ENCODE measurements around the gene PARG.
"Not testable (repeated sequence)": the region's sequence is repeated elsewhere in the genome, so short reads cannot be mapped to it uniquely, and the experiment has no call there.

PARG gene

DNA sequence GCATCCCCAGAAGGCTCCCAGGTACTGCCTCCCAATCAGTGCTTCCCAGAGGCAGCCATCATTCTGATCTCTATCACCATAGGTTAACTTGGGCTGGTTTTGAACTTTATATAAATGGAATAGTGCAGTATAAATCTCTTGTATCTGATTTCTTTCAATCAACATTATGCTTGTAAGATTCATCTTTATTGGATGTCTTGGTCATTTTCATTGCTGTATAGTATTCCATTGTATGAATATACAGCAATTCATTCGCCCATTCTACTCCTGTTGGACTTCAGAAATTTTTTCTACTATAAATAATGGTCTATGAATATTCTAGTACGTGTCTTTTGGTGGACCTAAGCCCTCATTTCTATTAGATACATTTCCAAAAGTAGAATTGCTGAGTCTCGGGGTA, 163.6 kb downstream of the PARG start:
- no peak overlapping the region for H3K4me3 ChIP-seq (replicated peaks; ENCODE audit: low read depth, low read length)

DNA sequence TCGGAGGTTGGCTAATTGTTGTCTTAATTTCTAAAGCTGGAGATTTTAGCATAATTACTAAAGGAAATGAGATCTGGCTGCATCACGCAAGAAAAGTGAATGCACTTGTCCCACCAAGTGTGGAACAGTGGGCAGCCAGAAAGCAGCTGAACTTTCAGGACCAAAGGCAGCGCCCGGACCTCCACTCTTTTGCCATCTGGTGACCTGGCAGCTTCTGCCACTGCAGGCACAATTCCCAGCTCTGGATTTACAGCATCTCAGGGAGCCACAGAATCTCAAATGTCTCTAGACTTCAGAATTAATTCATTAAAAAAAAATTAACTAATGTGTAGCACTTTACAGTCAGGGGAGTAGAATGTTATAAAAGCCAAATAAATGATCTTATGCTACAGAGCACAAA, 165.0 kb downstream of the PARG start:
- no peak for DNase-seq (ENCODE audit: low read depth)
- no peak overlapping the region for H3K4me3 ChIP-seq (replicated peaks; ENCODE audit: low read depth, low read length)
- TF ChIP-seq, protein P1, sequence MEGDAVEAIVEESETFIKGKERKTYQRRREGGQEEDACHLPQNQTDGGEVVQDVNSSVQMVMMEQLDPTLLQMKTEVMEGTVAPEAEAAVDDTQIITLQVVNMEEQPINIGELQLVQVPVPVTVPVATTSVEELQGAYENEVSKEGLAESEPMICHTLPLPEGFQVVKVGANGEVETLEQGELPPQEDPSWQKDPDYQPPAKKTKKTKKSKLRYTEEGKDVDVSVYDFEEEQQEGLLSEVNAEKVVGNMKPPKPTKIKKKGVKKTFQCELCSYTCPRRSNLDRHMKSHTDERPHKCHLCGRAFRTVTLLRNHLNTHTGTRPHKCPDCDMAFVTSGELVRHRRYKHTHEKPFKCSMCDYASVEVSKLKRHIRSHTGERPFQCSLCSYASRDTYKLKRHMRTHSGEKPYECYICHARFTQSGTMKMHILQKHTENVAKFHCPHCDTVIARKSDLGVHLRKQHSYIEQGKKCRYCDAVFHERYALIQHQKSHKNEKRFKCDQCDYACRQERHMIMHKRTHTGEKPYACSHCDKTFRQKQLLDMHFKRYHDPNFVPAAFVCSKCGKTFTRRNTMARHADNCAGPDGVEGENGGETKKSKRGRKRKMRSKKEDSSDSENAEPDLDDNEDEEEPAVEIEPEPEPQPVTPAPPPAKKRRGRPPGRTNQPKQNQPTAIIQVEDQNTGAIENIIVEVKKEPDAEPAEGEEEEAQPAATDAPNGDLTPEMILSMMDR (IDR thresholded peaks at IDR 0.05; ENCODE audit: low read length, missing control alignments) = no peak

More for the DNA sequence above, 163.6 kb downstream of the PARG start:
- TF ChIP-seq, protein P1 (IDR thresholded peaks at IDR 0.05; ENCODE audit: low read length, missing control alignments) = no peak
- no peak for DNase-seq (ENCODE audit: low read depth)

DNA sequence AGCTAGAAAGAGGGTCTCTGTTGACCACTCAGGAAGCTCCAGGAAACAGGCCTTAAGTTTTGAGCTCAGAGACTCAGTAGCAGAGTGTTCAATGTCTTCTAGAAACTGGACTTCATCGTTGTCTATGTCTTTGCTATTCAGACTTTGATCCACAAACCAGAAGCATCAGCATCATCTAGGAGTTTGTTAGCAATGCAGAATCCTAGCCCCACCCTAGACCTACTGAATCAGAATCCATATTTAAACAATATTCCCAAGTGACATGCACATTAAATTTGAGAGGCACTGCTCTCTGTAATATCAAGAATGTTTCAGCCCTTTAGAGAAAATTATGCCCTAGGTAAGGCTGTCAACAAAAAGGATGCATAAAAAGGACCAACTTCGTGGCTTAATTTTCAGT, 166.8 kb downstream of the PARG start:
- H3K4me3 ChIP-seq (replicated peaks; ENCODE audit: low read depth, low read length) = no peak overlapping the region
- DNase-seq (ENCODE audit: low read depth) = no peak
- TF ChIP-seq, protein P1 (IDR thresholded peaks at IDR 0.05; ENCODE audit: low read length, missing control alignments) = no peak

DNA sequence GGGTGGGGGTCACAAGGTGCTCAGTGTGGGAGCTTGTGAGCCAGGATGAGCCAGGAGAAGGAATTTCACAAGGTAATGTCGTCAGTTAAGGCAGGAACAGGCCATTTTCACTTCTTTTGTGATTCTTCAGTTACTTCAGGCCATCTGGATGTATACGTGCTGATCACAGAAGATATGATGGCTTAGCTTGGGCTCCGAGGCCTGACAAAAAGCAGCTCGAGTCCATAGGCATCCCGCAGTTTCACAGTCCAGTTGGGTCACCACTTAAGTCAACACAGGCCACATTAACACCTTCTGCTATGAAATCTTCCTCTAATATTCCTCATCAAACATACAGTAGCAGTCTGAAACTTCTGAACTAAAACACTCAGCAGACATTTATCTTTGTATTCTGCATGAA, 168.9 kb downstream of the PARG start:
- not testable (repeated sequence) for H3K4me3 ChIP-seq (replicated peaks; ENCODE audit: low read depth, low read length); DNase-seq (ENCODE audit: low read depth)

DNA sequence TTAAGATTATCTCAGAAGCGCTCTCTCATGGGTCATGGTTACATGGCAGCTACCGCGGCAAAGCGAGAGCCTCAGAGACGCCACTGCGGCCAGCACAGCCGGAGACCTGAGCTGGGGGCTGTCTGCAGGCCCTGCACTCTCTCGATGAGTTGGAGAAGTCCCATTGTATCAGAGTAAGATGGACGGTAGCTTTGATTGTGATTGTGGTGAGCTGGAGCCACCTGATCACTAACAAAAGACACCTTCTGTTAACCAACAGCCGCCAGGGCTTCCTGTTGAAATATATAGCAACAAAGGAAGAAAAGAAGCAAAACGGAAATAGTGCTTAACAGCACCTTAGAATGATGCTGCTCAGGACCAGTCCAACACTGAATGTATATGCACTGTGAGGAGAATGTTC, 170.8 kb downstream of the PARG start:
- not testable (repeated sequence) for H3K4me3 ChIP-seq (replicated peaks; ENCODE audit: low read depth, low read length); DNase-seq (ENCODE audit: low read depth)

DNA sequence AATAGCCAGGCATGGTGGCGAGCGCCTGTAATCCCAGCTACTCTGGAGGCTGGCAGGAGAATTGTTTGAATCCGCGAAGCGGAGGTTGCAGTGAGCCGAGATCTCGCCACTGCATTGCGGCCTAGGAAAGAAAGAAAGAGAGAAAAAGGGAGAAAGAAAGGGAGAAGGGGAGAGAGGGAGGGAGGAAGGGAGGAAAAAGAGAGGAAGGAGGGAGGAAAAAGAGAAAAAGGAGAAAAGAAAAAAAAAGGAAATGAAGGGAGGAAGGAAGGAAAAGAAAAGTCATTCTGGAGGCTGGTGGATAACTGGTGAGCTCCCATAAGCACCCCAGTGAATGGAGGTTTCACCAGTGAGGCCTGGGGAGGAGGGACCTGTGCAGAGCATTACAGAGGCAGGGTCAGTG, 172.1 kb downstream of the PARG start:
- DNase-seq (ENCODE audit: low read depth) = no peak
- TF ChIP-seq, protein P1 (IDR thresholded peaks at IDR 0.05; ENCODE audit: low read length, missing control alignments) = no peak
- no peak overlapping the region for H3K4me3 ChIP-seq (replicated peaks; ENCODE audit: low read depth, low read length)

DNA sequence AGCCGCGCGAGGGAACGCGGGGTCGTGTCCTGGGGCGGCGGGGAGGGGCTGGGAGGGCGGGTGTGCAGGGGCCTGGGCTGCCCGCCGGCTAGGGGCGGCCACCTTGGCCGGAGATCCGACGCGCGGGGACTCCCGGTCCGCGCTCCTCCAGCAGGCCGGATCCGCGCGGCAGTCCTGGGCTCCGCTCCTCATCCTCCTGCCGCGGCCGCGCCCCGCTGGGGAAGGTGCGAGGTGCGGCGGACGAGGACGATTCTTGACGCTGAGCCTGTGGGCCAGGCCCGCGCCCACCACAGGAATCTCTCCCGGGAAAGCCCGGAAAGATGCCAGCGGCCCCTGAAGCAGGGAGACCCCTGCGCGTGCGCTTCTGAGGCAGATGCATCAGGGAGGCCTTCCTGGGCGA, 173.1 kb downstream of the PARG start:
- DNase-seq (ENCODE audit: low read depth) = no peak
- H3K4me3 ChIP-seq (replicated peaks; ENCODE audit: low read depth, low read length) = no peak overlapping the region
- TF ChIP-seq, protein P1 (IDR thresholded peaks at IDR 0.05; ENCODE audit: low read length, missing control alignments) = no peak

DNA sequence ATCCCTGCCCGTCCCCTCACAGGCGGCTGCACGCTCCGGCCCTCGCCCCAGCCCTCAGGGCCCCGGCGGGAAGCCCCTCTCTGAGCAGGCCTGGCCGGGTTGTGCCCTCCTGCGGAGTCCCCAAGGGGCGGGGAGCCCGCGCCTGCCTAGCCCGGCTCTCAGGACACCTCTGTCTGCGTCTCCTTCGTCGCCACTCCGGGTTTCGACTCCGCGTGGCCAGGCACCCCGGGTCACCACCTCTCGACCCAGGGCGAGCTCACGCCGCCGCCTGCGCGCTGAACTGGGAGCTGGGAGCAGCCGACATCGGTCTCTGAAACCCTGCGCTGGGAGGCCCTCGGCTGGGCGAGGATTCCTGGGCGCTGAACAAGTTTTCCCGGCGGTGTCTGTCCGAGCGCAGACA, 173.5 kb downstream of the PARG start:
- no peak overlapping the region for H3K4me3 ChIP-seq (replicated peaks; ENCODE audit: low read depth, low read length)
- TF ChIP-seq, protein P1 (IDR thresholded peaks at IDR 0.05; ENCODE audit: low read length, missing control alignments) = no peak
- no peak for DNase-seq (ENCODE audit: low read depth)
